Activated CD8-positive, alpha-beta T cell treated with anti-CD3 and anti-CD28 coated beads for 36 hours (primary cell): Measurements from ENCODE around the gene TEDC1. TPM values are rescaled to one million over a fixed set of nuclear protein-coding genes. Genes with fewer than 3 reads are reported as not detected.
A peak's percentile ranks its signal among the peaks of the same experiment; 100 is the strongest.

Experiments used
- ATAC-seq: fragments of 200-7000 bp; cut with Tn5 transposase; one replicate; pipeline ENCODE4 v1.10.0; 2021; ENCODE audit warnings: mild to moderate bottlenecking, moderate library complexity
- CTCF ChIA-PET: fragments of 350-600 bp; sonication (Branson Sonifier 250); formaldehyde crosslinking; loops from one replicate; lab custom pipeline; 2021; ENCODE audit warnings: antibody characterized with exemption; lab: Charles Lee
- POLR2A ChIA-PET: fragments of 350-600 bp; sonication (Branson Sonifier 250); formaldehyde crosslinking; loops from one replicate; lab custom pipeline; 2021; ENCODE audit warnings: antibody characterized with exemption; lab: Charles Lee
- DNase-seq: peaks from one replicate; pipeline ENCODE4 v3.0.0-alpha.2; 2020
- H3K27ac Mint-ChIP-seq: one replicate; pipeline ENCODE4 v1.8.0; 2021; ENCODE audit warnings: mild to moderate bottlenecking, mixed read lengths
- H3K27me3 Mint-ChIP-seq: one replicate; pipeline ENCODE4 v1.8.0; 2021; ENCODE audit warnings: mixed read lengths
- H3K36me3 Mint-ChIP-seq: one replicate; pipeline ENCODE4 v1.8.0; 2021; ENCODE audit warnings: low read depth, mixed read lengths
- H3K4me1 Mint-ChIP-seq: one replicate; pipeline ENCODE4 v1.8.0; 2021; ENCODE audit warnings: low read depth, mixed read lengths
- H3K4me3 Mint-ChIP-seq: one replicate; pipeline ENCODE4 v1.8.0; 2021; ENCODE audit warnings: mild to moderate bottlenecking, moderate library complexity, mixed read lengths
- H3K9me3 Mint-ChIP-seq: one replicate; pipeline ENCODE4 v1.8.0; 2021; ENCODE audit warnings: mixed read lengths
- CTCF ChIP-seq: fragments of 200-600 bp; IDR thresholded peaks from one replicate; pipeline ENCODE4 v1.8.0; 2022; ENCODE audit warnings: antibody characterized with exemption, mild to moderate bottlenecking
- intact Hi-C: fragments of 100-400 bp; cut with micrococcal nuclease; formaldehyde crosslinking; loops from one replicate; pipeline ENCODE4 v1.10.0; 2022
- total RNA-seq, 2 experiments: library from RNA; stranded (reverse); gene quantifications; one replicate each; pipeline ENCODE4 v1.2.3, GENCODE V29; 2021

The TEDC1 gene
- total RNA-seq, 2 experiments from 2014 or later, result 30.1 to 31.1 TPM

- no peaks in the 10 kb centered on the region for H3K36me3 Mint-ChIP-seq
- ATAC-seq, result no peak
- DNase-seq, result no peak
- CTCF ChIA-PET, result interaction anchor here (0.7 to 4.3 kb wide), 7 partner anchors 8 to 121 kb away, joined by 3 to 80 read pairs (median 3); no protein-coding TSS in a partner anchor
- peak overlapping the region; percentile 85 for H3K27ac Mint-ChIP-seq
- TF ChIP-seq CTCF, result no peak
- H3K4me1 Mint-ChIP-seq, result peaks cover 17% of the 10 kb centered on the region
- intact Hi-C loops, result no loop called here
- H3K4me3 Mint-ChIP-seq, result peak overlapping the region; percentile 77
- H3K9me3 Mint-ChIP-seq, result no peaks in the 10 kb centered on the region
- POLR2A ChIA-PET, result interaction anchor here (0.7 to 3.3 kb wide), 7 partner anchors 9 to 117 kb away, joined by 3 to 24 read pairs (median 3); no protein-coding TSS in a partner anchor
- no peaks in the 10 kb centered on the region for H3K27me3 Mint-ChIP-seq
These were observed 1.3 kb downstream of the TEDC1 start for GRCh38 chr14:105492031-105492970.

GRCh38 chr14:105492971-105493871 is 2.2 kb downstream of the TEDC1 start:
- Mint-ChIP-seq H3K27me3 (no peaks in the 10 kb centered on the region), H3K4me3 (no peak overlapping the region), H3K36me3 (no peaks in the 10 kb centered on the region), H3K9me3 (no peaks in the 10 kb centered on the region), H3K27ac (no peak overlapping the region), H3K4me1 (peaks cover 14% of the 10 kb centered on the region)
- intact Hi-C loops, result no loop called here
- POLR2A ChIA-PET, result interaction anchor here (0.7 kb wide), 1 partner anchor 18 kb away, joined by 4 read pairs; no protein-coding TSS in a partner anchor
- TF ChIP-seq CTCF, result no peak
- DNase-seq (no peak), ATAC-seq (no peak)
- CTCF ChIA-PET, result interaction anchor here (1.1 to 4.3 kb wide), 4 partner anchors 12 to 122 kb away, joined by 3 to 80 read pairs (median 6); no protein-coding TSS in a partner anchor

- DNase-seq (no peak), ATAC-seq (no peak)
- no peak overlapping the region for H3K27ac Mint-ChIP-seq
- no peak for TF ChIP-seq CTCF
- H3K9me3 Mint-ChIP-seq, result no peaks in the 10 kb centered on the region
- ChIA-PET CTCF (interaction anchor here (1.6 kb wide), 1 partner anchor 14 kb away, joined by 4 read pairs; no protein-coding TSS in a partner anchor), POLR2A (interaction anchor here (1.2 kb wide), 1 partner anchor 35 kb away, joined by 3 read pairs; no protein-coding TSS in a partner anchor)
- no peaks in the 10 kb centered on the region for H3K36me3 Mint-ChIP-seq
- peaks cover 10% of the 10 kb centered on the region for H3K4me1 Mint-ChIP-seq
- intact Hi-C loops, result no loop called here
- H3K4me3 Mint-ChIP-seq, result no peak overlapping the region
- H3K27me3 Mint-ChIP-seq, result no peaks in the 10 kb centered on the region
These were observed 3.0 kb downstream of the TEDC1 start for GRCh38 chr14:105493921-105494605.

GRCh38 chr14:105494606-105494929 is 3.5 kb downstream of the TEDC1 start:
- Mint-ChIP-seq H3K27ac (no peak overlapping the region), H3K27me3 (no peaks in the 10 kb centered on the region), H3K4me1 (peaks cover 5% of the 10 kb centered on the region), H3K4me3 (no peak overlapping the region), H3K36me3 (no peaks in the 10 kb centered on the region), H3K9me3 (no peaks in the 10 kb centered on the region)
- DNase-seq, result no peak
- CTCF ChIA-PET, result interaction anchor here (1.6 kb wide), 1 partner anchor 14 kb away, joined by 4 read pairs; no protein-coding TSS in a partner anchor
- no peak for ATAC-seq
- intact Hi-C loops, result no loop called here
- TF ChIP-seq CTCF, result no peak
- POLR2A ChIA-PET, result interaction anchor here (1.2 kb wide), 1 partner anchor 34 kb away, joined by 3 read pairs; no protein-coding TSS in a partner anchor
